GM19239 (cell line): ENCODE results near the gene TIGAR.

Experiments
- DNase-seq: peaks from one replicate; pipeline ENCODE4 v3.0.0; 2011; ENCODE audit warnings: low spot score; ENCODE audit not compliant: insufficient read length
- FAIRE-seq: peaks from 2 replicates; lab custom pipeline; 2011; peaks lifted over from hg19 to GRCh38; lab: Jason Lieb, UNC

The TIGAR gene

GRCh38 chr12:4320853-4321701 is at the start of gene TIGAR:
Gene TIGAR (plus strand): TSS chr12:4321213. CDS start chr12:4321272, 59 bp downstream.
- FAIRE-seq (peak; percentile 88), DNase-seq (peak; percentile 97)

GRCh38 chr12:4271717-4272423 is 49.1 kb upstream of the TIGAR start:
- FAIRE-seq (no peak), DNase-seq (peak; percentile 68)

- DNase-seq (no peak), FAIRE-seq (no peak)
These were observed 48.4 kb upstream of the TIGAR start for GRCh38 chr12:4272424-4273272.

- no peak for DNase-seq
- FAIRE-seq: no peak
These were observed 47.8 kb upstream of the TIGAR start for GRCh38 chr12:4273273-4273651.

- DNase-seq (peak; percentile 65), FAIRE-seq (peak; percentile 99)
These were observed 47.2 kb upstream of the TIGAR start, which contains the start of gene CCND2 for GRCh38 chr12:4273652-4274395. Gene CCND2 (plus strand): TSS chr12:4273762. CDS start chr12:4274041, 279 bp downstream.

GRCh38 chr12:4274396-4275015 is 46.5 kb upstream of the TIGAR start:
- peak; percentile 53 for FAIRE-seq
- no peak for DNase-seq

- no peak for FAIRE-seq
- DNase-seq: no peak
These were observed 45.8 kb upstream of the TIGAR start for GRCh38 chr12:4275016-4275869.

- no peak for DNase-seq
These were observed 45.1 kb upstream of the TIGAR start for GRCh38 chr12:4275870-4276301.

GRCh38 chr12:4276524-4277204 is 44.3 kb upstream of the TIGAR start:
- peak; percentile 79 for DNase-seq
- FAIRE-seq: peak; percentile 98

More at GRCh38 chr12:4275870-4276301, 45.1 kb upstream of the TIGAR start:
- peak; percentile 18 for FAIRE-seq

GRCh38 chr12:4277205-4277543 is 43.8 kb upstream of the TIGAR start:
- FAIRE-seq: no peak
- no peak for DNase-seq

GRCh38 chr12:4277857-4278256 is 43.2 kb upstream of the TIGAR start:
- FAIRE-seq: peak; percentile 49

GRCh38 chr12:4278329-4279197 is 42.5 kb upstream of the TIGAR start:
- FAIRE-seq (no peak), DNase-seq (no peak)

More at GRCh38 chr12:4277857-4278256, 43.2 kb upstream of the TIGAR start:
- no peak for DNase-seq

GRCh38 chr12:4279198-4279690 is 41.8 kb upstream of the TIGAR start:
- DNase-seq: no peak
- FAIRE-seq: peak; percentile 11

- no peak for FAIRE-seq
- no peak for DNase-seq
These were observed 40.5 kb upstream of the TIGAR start for GRCh38 chr12:4280351-4281163.

- no peak for FAIRE-seq
- no peak for DNase-seq
These were observed 39.8 kb upstream of the TIGAR start for GRCh38 chr12:4281173-4281654.
